ENCODE measurements around the gene VSIG2. TPM values are rescaled to one million over a fixed set of nuclear protein-coding genes. Genes with fewer than 3 reads are reported as not detected.
A peak's percentile ranks its signal among the peaks of the same experiment; 100 is the strongest.

The VSIG2 gene
- total RNA-seq, 1 donor from 2014 or later = not detected

DNA sequence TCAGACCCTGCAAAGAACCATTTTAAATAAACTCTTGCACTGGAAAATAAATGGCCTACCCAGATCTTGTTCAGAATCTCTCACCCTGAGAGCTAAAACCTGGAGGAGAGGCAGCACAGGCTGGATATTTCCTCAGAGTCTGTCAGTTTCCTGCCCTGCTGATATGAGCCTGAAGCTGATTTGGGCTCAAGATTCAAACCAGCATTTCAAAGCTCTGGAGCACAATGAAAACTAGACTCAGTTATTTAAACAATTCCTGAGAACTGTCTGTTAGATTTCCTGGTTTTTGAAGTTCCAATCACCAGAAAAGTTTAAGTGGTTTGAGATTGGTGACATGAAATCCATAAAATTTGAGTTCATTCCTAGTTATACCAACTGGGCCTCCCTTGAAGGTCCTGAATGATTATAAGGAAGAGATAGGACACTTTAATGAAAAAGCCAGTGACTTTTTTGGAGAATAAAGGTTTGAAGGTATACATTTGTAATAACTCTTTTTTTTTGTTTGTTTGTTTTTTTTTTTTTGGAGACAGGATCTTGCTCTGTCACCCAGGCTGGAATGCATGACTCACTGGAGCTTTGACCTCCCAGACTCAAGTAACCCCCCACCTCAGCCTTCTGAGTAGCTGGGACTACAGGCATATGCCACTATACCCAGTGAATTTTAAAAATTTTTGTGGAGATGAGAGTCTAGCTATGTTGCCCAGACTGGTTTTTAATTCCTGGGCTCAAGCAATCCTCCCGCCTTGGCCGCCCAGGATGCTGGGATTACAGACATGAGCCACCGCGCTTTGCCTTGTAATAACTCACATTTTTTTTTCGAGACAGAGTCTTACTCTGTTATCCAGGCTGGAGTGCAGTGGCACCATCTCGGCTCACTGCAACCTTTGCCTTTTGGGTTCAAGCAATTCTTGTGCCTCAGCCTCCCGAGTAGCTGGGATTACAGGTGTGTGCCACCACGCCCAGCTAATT is 18.0 kb upstream of the VSIG2 start:
- DNase-seq (ENCODE audit: low spot score) = no peak
- H3K27me3 Mint-ChIP-seq (ENCODE audit: low read depth) = no peaks in the 10 kb centered on the region
- peak overlapping the region; percentile 6 for H3K27ac Mint-ChIP-seq (ENCODE audit: unreplicated experiment)
- TF ChIP-seq, protein P1, sequence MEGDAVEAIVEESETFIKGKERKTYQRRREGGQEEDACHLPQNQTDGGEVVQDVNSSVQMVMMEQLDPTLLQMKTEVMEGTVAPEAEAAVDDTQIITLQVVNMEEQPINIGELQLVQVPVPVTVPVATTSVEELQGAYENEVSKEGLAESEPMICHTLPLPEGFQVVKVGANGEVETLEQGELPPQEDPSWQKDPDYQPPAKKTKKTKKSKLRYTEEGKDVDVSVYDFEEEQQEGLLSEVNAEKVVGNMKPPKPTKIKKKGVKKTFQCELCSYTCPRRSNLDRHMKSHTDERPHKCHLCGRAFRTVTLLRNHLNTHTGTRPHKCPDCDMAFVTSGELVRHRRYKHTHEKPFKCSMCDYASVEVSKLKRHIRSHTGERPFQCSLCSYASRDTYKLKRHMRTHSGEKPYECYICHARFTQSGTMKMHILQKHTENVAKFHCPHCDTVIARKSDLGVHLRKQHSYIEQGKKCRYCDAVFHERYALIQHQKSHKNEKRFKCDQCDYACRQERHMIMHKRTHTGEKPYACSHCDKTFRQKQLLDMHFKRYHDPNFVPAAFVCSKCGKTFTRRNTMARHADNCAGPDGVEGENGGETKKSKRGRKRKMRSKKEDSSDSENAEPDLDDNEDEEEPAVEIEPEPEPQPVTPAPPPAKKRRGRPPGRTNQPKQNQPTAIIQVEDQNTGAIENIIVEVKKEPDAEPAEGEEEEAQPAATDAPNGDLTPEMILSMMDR (IDR thresholded peaks at IDR 0.05) = no peak
- no peaks in the 10 kb centered on the region for H3K9me3 Mint-ChIP-seq (ENCODE audit: low read depth)
- H3K36me3 Mint-ChIP-seq (ENCODE audit: low read depth) = peaks cover 18% of the 10 kb centered on the region
- H3K4me1 Mint-ChIP-seq (ENCODE audit: low read depth) = peaks cover 9% of the 10 kb centered on the region
- no peak overlapping the region for H3K4me3 Mint-ChIP-seq (ENCODE audit: unreplicated experiment)

DNA sequence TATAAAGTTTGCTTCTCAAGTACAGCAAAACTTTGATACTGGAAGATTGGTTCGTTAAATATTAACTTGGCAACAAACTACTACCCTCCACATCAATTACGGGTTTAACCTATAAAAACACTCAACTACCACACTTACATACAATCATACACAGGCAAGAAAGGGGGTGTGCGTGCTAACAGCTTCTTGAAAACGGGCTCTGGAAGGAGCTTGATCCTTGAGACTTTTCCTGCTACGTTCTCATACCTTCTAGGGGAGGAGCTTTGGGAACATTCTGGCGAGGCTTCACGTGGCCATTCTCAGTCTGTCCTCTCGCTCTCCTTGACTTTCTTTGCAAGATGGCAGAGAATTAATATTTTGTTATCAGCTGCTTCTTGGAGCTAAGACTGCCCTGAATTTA is 16.9 kb upstream of the VSIG2 start:
- Mint-ChIP-seq H3K4me3 (ENCODE audit: unreplicated experiment) (no peak overlapping the region), H3K27me3 (ENCODE audit: low read depth) (no peaks in the 10 kb centered on the region), H3K27ac (ENCODE audit: unreplicated experiment) (no peak overlapping the region), H3K9me3 (ENCODE audit: low read depth) (no peaks in the 10 kb centered on the region), H3K36me3 (ENCODE audit: low read depth) (peaks cover 19% of the 10 kb centered on the region), H3K4me1 (ENCODE audit: low read depth) (peaks cover 9% of the 10 kb centered on the region)
- TF ChIP-seq, protein P1 (IDR thresholded peaks at IDR 0.05) = no peak
- DNase-seq (ENCODE audit: low spot score) = no peak

DNA sequence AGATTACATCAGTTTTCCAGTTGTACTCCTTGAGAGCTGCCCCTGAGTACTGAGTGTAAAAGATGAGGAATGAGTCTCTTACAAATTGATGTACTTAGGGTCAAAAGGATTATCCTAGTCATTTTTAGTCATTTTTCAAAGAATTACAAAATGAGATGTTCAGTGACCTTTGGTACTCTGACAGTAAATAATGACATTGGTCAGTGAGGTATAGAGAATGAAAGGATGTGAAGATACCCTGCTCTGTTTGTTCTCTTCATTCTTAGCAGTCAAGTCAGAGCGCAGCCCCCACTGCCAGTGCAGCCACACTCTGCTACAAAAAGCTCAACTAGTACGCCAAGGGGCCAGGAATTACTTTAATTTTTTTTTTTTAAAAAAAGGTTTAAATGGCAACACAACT is 14.1 kb upstream of the VSIG2 start:
- Mint-ChIP-seq H3K36me3 (ENCODE audit: low read depth) (peaks cover 13% of the 10 kb centered on the region), H3K9me3 (ENCODE audit: low read depth) (no peaks in the 10 kb centered on the region), H3K4me3 (ENCODE audit: unreplicated experiment) (no peak overlapping the region), H3K27ac (ENCODE audit: unreplicated experiment) (no peak overlapping the region), H3K4me1 (ENCODE audit: low read depth) (peaks cover 23% of the 10 kb centered on the region), H3K27me3 (ENCODE audit: low read depth) (peaks cover 2% of the 10 kb centered on the region)
- TF ChIP-seq, protein P1 (IDR thresholded peaks at IDR 0.05) = no peak
- DNase-seq (ENCODE audit: low spot score) = no peak

DNA sequence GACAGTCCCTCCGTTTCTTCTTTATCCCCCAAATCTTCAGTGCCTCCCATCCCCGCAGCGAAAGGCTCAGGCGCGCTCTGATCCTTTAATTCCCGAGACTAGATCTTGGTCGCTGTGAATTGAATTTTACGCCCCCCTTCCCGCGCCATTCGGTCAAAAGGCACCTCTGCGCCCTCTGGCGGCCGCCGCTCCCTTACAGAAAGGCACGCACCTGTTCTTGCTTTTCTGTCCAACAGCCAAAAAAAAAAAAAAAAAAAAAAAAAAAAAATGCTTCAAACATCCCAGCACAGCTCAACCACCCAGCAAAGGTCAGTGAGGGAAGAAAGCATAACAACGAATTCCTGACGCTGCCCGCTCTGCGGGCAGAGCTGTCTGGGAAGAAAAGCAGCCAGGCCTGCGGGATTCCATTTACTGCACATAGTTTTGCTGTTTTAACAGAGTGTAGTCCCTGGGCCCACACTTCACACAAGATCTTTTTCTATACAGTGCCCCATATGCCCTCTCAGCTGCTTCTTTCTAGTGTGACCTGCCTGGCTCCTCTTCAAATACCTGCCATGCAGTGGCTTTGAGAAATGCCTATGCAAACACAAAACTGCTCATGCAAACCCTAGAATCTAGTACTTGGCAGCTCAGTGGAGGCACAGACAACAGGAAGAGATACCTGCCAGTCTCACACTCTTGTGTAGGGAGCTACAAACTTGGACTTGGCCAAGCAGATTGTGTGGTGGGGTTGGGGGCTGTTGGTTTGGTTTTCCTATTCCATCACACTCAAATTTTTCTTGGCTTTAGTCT is 11.3 kb upstream of the VSIG2 start:
- H3K4me3 Mint-ChIP-seq (ENCODE audit: unreplicated experiment) = peak overlapping the region; percentile 88

More for the DNA sequence above, 11.3 kb upstream of the VSIG2 start:
- H3K36me3 Mint-ChIP-seq (ENCODE audit: low read depth) = peaks cover 13% of the 10 kb centered on the region
- H3K27ac Mint-ChIP-seq (ENCODE audit: unreplicated experiment) = peak overlapping the region; percentile 76
- H3K4me1 Mint-ChIP-seq (ENCODE audit: low read depth) = peaks cover 28% of the 10 kb centered on the region
- no peaks in the 10 kb centered on the region for H3K9me3 Mint-ChIP-seq (ENCODE audit: low read depth)
- TF ChIP-seq, protein P1 (IDR thresholded peaks at IDR 0.05) = peak; percentile 90
- peaks cover 7% of the 10 kb centered on the region for H3K27me3 Mint-ChIP-seq (ENCODE audit: low read depth)
- DNase-seq (ENCODE audit: low spot score) = no peak
